K562 treated with DMSO at 1 percent for 24 hours (cell line): ENCODE measurements around the gene RAB32. TPM values are rescaled to one million over a fixed set of nuclear protein-coding genes. Genes with fewer than 3 reads are reported as not detected.

Source experiments
- total RNA-seq: library from RNA; unstranded; fragments of 300-600 nt; gene quantifications from 2 replicates; pipeline ENCODE4 v1.2.3, GENCODE V29; 2022; ENCODE audit warnings: low read depth; ENCODE audit not compliant: insufficient read depth

The RAB32 gene
- total RNA-seq = 64.6 and 71.6 TPM in 2 replicates

DNA sequence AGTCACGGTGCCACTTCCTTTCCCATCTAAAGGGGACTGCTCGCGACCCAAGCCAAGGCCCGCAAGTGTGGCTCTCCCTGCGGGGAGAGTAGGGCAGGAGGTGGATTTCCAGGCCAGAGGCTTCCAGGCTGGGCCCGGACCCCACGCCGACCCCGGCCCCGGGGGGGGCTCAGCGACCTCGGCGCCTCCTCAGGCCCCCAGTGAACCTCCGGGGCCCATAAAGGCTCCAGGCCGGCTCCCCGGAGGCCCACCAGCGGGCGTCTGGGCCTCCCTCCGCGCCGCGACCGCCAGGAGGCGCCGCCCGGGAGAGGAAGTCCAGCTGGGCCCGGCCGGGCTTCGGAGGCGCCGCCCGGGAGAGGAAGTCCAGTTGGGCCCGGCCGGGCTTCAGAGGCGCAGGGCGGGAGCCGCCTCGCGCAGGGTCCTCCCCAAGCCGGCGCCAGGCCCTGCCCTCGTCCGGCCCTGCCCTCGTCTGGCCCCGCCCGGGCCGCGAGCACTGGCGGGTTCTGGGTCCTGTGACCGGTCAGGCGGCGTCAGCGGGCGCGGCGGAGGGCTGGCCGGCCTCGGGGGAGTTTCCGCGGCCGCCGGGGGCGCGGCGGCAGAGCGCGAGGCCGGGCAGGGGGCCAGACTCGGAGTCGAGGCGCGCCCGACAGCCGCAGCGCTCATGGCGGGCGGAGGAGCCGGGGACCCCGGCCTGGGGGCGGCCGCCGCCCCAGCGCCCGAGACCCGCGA lies at the start of gene RAB32:
TSS of gene RAB32 (plus strand) at position 623 of the 729 bp plus-strand sequence. CDS start at position 662, 39 bp downstream.

GRCh38 chr6:146598772-146599405 lies 55.3 kb downstream of the RAB32 start, which contains the start of gene ADGB:
Gene ADGB, plus strand, starts transcription at chr6:146598972. Its CDS starts 69 bp downstream, at chr6:146599041.

Other genes starting within 250 kb of the RAB32 start
- gene ADGB, start 55.1 kb downstream of the RAB32 start, total RNA-seq = not detected in 2 replicates